Measurements from ENCODE around the gene EMC8.

- TF ChIP-seq CTCF (IDR thresholded peaks at IDR 0.05) (no peak), POLR2A (IDR thresholded peaks at IDR 0.05) (no peak)
Observed at GRCh38 chr16:85780281-85780680, 19.1 kb downstream of the EMC8 start.

Measured in breast epithelium (tissue), 3 donors.